ENCODE measurements around the gene WDR91.

DNA sequence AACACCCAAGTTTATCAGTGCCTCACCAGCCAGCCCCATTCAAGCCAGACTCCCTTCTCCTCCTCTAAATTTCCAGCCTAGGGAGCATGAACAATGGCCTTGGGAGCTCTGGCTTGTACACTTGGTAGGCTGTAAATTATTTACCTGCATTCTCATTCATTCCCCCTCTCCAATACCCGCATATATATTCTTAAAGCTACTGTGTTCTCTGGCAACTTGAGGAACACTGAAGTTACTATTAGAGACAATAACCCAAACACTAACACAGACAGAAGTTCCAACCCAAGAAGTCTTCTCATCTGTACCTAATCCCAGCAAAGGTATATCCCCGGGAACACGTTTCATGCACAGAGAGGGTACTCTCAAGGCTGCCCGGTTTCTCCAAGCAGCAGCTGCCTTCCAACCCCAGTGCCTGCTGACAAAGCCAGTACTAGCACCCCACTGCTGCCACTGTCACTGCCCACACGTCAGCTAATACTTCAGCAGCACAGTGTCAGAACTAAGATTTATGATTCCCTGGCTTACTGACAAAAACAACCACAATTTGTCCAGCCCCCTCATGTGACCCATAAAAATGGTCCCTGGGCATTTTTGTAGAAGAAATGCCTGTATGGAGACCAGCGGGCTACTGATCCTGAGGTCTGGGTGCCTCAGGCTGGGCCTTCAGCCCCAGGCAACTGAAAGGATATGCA is 3.1 kb downstream of the WDR91 start:
- TF ChIP-seq, protein P1, sequence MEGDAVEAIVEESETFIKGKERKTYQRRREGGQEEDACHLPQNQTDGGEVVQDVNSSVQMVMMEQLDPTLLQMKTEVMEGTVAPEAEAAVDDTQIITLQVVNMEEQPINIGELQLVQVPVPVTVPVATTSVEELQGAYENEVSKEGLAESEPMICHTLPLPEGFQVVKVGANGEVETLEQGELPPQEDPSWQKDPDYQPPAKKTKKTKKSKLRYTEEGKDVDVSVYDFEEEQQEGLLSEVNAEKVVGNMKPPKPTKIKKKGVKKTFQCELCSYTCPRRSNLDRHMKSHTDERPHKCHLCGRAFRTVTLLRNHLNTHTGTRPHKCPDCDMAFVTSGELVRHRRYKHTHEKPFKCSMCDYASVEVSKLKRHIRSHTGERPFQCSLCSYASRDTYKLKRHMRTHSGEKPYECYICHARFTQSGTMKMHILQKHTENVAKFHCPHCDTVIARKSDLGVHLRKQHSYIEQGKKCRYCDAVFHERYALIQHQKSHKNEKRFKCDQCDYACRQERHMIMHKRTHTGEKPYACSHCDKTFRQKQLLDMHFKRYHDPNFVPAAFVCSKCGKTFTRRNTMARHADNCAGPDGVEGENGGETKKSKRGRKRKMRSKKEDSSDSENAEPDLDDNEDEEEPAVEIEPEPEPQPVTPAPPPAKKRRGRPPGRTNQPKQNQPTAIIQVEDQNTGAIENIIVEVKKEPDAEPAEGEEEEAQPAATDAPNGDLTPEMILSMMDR (IDR thresholded peaks at IDR 0.05; ENCODE audit: low read depth, low read length): no peak
- TF ChIP-seq POLR2A (IDR thresholded peaks at IDR 0.05; ENCODE audit: extremely low read depth, insufficient read length) (no peak), MAX (IDR thresholded peaks at IDR 0.05; ENCODE audit: low read depth, low read length) (no peak)

Data from NB4 (cell line).